IPS-18a (cell line): ENCODE results near the gene CLUH.

Experiments
- H3K27ac ChIP-seq: one replicate; pipeline ENCODE4 v1.5.1; 2013; ENCODE audit warnings: low read length
- H3K27me3 ChIP-seq: one replicate; pipeline ENCODE4 v1.6.1; 2013; ENCODE audit warnings: mild to moderate bottlenecking, low read length; ENCODE audit not compliant: control insufficient read depth, insufficient read depth
- H3K36me3 ChIP-seq: one replicate; pipeline ENCODE4 v1.6.1; 2013; ENCODE audit warnings: low read depth, low read length; ENCODE audit not compliant: control insufficient read depth
- H3K4me1 ChIP-seq: one replicate; pipeline ENCODE4 v1.6.1; 2013; ENCODE audit warnings: low read depth, low read length; ENCODE audit not compliant: control insufficient read depth
- H3K4me3 ChIP-seq: one replicate; pipeline ENCODE4 v1.5.1; 2013; ENCODE audit warnings: low read length
- H3K9ac ChIP-seq: one replicate; pipeline ENCODE4 v1.6.1; 2013; ENCODE audit warnings: mild to moderate bottlenecking, low read length, moderate library complexity
- H3K9me3 ChIP-seq: one replicate; pipeline ENCODE4 v1.6.1; 2013; ENCODE audit warnings: low read depth, low read length; ENCODE audit not compliant: control insufficient read depth

CLUH gene

DNA sequence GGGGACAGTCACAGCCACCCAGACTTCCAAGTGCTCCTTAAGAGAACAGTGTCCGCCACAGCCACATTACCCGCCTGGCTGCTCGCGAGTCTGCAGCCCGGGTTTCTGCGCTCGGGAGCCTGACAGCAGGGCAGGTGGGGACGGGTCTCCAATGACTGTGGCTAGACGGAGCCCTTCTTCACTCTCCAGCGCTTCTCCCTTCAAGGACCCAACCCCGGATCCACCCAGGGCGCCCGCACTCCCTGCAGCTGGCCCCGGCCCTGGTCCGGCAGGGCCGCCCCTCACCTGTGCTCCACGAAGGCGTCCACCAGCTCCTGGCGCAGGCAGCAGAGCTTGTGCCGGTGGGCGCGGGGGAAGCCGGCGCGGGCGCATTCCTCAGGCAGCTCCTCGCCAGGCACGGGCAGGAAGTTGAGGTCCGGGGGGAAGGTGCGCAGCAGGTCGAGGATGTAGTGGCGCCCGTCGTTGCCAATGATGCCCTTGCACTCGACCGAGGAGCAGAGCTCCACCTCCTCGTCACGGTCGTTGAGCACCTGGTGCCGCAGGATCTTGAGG, 13.9 kb downstream of the CLUH start:
- H3K27me3 ChIP-seq: no peaks in the 10 kb centered on the region
- no peak overlapping the region for H3K4me3 ChIP-seq
- H3K27ac ChIP-seq: no peak overlapping the region
- H3K9ac ChIP-seq: no peak overlapping the region
- H3K9me3 ChIP-seq: no peaks in the 10 kb centered on the region
- H3K4me1 ChIP-seq: no peaks in the 10 kb centered on the region
- peaks cover 16% of the 10 kb centered on the region for H3K36me3 ChIP-seq

DNA sequence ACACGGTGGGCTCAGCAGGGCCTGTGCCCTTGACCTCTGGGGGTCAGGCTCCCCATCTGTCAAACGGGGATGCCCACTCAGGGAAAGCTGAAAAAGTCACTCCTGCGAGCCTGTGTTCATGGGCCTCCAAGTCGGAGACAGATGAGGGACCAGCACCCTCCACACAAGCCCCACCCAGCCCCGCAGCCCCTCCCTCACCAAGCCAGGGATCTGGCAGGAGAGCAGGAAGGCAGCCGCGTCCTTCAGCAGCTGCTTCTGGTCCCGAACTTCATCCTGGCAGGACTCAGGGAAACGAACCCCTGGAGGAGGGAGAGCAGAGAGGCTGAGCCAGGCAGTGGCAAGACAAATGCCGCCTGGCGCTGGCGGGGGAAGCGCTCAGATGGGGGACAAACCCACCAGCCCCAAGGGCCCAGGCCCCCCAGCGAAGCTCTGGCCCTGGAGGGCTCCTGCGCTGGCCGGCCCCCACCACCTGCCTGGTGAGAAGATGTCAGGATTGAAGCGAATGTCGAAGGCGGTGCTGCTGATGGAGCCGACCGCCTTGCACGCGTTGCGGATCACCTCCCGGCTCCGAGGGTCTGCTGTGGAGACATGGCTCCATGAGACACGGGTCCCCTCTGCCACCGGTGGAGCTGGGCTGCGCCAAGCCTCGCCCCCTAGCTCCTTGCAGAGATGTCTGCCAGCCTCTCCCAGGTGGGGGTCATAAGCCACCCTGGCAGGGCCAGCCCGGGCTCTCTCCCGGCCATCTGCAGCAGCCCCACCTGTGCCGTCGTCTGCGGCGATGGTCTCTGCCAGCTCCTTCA, 15.4 kb downstream of the CLUH start:
- Histone ChIP-seq H3K27me3 (no peaks in the 10 kb centered on the region), H3K36me3 (peaks cover 16% of the 10 kb centered on the region), H3K9ac (no peak overlapping the region), H3K4me1 (no peaks in the 10 kb centered on the region), H3K4me3 (no peak overlapping the region), H3K9me3 (no peaks in the 10 kb centered on the region), H3K27ac (no peak overlapping the region)

DNA sequence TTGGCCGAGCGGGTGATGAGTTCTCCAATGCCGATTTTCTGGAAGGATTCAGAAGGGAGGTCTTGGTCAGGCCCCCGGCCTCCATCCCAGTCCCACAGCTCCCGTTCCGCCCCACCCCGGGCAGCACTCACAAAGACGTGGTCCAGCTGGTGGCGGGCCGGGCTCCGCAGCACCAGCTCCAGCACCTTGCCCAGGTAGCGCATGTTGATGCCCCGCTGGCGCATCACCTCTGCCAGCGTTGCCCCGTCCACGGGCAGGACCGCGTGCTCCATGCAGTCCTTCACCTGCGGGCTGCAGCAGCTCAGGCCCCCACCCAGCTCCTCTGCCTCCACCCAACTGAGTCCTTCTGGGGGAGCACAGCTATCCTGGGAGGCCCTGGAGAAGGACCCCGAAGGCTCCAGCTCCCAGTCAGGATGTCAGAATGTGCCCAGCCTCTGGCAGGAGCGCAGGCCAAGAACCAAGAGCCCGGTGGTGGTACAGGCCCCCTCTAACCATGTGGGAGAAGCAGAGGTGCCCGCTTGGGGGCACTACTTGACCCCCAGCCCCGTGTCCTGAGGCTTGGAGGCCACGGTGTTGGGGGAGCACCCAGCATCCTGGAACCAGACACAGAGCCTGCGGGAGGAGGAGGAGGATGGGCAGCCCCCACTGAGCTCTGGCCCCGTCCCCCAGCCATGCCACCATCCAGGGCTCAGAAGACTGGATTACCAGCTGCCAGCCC, 16.2 kb downstream of the CLUH start:
- Histone ChIP-seq H3K27ac (no peak overlapping the region), H3K4me3 (no peak overlapping the region), H3K4me1 (no peaks in the 10 kb centered on the region), H3K9me3 (no peaks in the 10 kb centered on the region), H3K27me3 (no peaks in the 10 kb centered on the region), H3K9ac (no peak overlapping the region), H3K36me3 (peaks cover 16% of the 10 kb centered on the region)

DNA sequence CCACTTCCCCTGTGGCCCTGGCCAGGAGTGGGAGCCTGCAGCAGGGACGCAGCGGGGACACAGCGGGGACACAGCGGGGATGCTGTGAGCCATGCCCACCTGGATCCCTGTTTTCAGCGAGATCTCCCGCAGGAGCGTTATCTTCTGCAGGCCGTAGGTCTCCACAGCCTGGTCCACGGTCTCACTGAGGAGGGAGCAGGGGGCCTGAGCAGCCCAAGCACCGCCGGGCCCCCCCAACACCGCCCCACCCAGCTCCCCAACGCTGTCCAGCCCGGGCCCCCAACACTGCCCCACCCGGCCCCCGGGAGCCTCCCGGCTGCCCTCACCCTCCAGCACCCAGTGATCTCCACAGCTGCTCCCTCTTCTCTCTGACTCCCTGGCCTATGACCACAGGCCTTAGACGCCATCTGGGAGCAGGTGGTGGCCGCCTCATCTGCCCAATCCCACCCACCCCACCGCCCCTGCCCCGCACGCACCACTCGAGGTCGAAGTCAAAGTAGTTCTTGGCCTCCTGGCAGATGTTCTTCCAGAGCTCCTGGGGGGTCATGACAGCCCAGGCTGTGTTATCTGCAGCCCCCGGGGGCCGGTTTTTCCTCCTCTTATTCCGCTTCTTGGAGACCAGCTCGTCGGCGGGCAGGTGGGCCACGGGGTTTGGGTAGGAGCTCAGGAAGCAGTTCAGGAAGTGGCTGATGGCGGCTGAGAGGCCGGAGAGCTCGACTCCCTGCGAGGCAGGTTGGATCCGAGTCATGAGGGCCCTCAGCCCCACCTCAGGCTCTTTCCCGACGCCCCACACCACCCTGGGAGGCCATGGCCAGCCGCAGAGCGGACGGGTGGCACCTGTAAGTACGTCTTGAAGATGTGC, 17.0 kb downstream of the CLUH start:
- no peak overlapping the region for H3K9ac ChIP-seq
- H3K27me3 ChIP-seq: no peaks in the 10 kb centered on the region
- no peaks in the 10 kb centered on the region for H3K9me3 ChIP-seq
- H3K27ac ChIP-seq: no peak overlapping the region
- H3K4me3 ChIP-seq: no peak overlapping the region
- no peaks in the 10 kb centered on the region for H3K4me1 ChIP-seq
- H3K36me3 ChIP-seq: peaks cover 16% of the 10 kb centered on the region

DNA sequence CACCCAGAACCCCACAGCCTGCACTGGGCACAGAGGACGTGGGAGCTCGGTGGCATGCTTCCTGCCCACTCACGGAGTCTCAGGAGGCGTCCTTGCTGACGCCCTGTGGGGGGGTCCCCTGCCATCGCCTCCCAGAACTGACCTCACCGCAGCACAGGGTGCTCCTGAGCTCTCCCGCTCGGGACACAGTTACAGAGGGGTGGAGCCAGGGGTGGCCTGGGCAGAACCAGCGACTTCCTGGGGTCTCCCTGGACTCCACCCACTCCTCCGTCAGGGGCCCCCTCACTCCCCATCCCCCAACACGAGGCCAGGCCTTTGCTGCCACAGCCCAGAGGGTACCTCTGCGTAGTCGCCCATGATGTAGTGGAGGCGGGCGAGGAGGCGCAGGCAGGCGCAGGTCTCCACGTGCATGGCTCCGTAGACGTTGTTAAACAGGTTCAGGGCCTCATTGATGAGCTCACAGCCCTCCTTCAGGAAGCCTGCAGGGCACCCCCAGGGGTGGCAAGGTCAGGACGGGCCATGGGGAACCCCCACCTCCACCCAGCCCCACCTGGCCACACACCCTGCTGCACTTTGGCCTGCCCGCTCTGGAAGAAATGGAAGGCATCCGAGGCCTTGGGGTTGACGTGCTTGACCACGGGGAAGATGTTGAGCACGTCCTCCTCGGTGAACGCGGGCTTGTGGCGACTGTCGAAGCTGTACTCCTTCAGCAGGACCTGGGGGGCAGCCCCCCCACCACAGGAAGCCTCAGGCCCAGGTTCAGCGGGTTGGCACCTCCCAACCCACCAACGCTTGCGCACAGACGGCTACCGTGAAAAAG, 17.8 kb downstream of the CLUH start:
- Histone ChIP-seq H3K4me1 (no peaks in the 10 kb centered on the region), H3K27me3 (no peaks in the 10 kb centered on the region), H3K36me3 (peaks cover 16% of the 10 kb centered on the region), H3K9me3 (no peaks in the 10 kb centered on the region), H3K27ac (no peak overlapping the region), H3K9ac (no peak overlapping the region), H3K4me3 (no peak overlapping the region)

DNA sequence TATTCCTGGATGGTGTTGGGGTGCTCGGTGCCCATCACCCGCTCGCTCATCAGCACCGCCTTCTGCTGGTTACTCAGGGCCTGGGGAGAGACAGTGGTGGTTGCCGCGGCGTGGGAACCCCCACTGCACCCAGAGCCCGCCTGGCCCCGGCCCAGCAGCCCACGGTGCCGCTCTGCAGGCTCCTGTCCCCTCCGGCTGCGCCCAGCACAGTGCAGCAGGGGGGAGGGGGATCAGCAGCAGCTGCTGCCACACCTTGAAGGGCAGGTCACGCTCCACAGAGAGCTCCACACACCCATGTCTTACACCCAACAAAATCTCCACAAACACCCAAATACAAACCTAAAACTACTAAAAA, 18.8 kb downstream of the CLUH start:
- Histone ChIP-seq H3K27ac (no peak overlapping the region), H3K9ac (no peak overlapping the region), H3K9me3 (no peaks in the 10 kb centered on the region), H3K4me3 (no peak overlapping the region), H3K4me1 (no peaks in the 10 kb centered on the region), H3K27me3 (no peaks in the 10 kb centered on the region), H3K36me3 (peaks cover 16% of the 10 kb centered on the region)

DNA sequence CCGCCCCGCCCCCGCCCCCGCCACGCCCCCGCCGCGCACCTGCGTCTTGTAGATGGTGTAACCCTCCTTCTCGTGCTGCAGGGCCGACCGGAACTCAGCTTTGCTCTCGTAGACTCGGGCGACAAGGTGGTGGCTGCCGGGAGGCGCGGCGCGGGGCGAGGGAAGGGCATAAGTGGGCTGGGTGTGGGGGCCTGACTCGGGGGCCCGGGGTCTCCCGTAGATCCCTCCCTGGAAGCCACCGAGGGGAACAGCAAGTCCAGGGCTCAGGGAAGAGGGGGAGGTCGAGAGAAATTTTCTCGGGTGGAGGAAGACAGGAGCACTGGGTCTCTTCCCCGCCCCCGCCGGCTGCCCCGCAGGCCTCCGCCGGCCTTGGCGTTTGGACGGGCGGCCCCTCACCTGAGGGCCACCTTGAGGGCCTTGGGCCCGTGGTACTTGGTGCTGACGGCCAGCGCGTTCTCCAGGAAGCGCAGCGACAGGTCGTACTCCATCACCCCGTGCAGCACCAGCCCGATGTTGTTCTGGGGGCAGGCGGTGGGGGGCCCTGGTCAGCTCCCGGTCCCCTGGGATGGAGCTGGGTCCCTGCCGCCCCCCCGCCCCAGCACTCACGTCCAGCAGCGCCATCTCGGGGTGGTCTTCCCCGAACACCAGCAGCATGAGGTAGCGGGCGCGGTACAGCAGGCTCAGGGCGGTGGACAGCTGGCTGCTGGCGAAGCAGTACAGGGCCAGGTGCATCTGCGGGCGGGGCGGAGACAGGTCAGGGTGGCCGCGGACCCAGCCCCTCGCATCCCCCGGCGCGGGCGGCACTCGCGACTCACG, 19.4 kb downstream of the CLUH start:
- no peaks in the 10 kb centered on the region for H3K27me3 ChIP-seq
- H3K4me3 ChIP-seq: no peak overlapping the region
- H3K27ac ChIP-seq: no peak overlapping the region
- no peak overlapping the region for H3K9ac ChIP-seq
- H3K4me1 ChIP-seq: no peaks in the 10 kb centered on the region
- H3K9me3 ChIP-seq: no peaks in the 10 kb centered on the region
- H3K36me3 ChIP-seq: peaks cover 16% of the 10 kb centered on the region

DNA sequence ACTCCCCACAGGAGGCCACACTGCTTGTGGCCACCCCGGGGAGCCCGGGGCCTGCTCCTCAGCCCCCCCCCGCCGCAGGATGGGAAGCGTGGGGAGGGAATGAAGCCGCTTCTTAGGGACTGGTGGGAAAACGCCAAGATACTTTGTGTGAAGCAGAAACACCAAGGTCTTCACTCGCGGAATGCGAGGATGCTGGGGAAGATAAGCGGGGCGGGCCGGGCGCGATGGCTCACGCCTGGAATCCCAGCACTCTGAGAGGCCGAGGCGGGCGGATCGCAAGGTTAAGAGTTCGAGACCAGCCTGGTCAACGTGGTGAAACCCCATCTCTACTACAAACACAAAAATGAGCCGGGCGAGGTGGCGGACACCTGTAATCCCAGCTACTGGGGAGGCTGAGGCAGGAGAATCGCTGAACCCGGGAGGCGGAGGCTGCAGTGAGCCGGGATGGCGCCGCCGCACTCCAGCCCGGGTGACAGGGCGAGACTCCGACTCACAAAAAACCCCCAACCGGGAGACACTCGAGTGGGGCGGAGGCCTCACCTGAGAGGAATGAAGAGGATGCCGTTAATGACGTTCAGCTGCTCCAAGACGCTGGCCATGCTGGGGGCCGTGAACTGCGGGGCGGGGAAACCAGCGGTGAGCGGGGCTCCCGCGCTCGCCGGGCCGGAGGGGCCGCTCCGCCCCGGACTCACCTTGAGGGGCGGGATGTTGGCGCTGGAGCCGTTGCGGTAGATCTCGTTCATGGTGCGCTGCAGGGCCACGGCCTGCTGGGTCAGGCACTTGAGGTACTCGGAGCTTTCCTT, 20.3 kb downstream of the CLUH start:
- Histone ChIP-seq H3K27me3 (no peaks in the 10 kb centered on the region), H3K9ac (no peak overlapping the region), H3K4me1 (no peaks in the 10 kb centered on the region), H3K27ac (no peak overlapping the region), H3K36me3 (peaks cover 9% of the 10 kb centered on the region), H3K9me3 (no peaks in the 10 kb centered on the region), H3K4me3 (no peak overlapping the region)

DNA sequence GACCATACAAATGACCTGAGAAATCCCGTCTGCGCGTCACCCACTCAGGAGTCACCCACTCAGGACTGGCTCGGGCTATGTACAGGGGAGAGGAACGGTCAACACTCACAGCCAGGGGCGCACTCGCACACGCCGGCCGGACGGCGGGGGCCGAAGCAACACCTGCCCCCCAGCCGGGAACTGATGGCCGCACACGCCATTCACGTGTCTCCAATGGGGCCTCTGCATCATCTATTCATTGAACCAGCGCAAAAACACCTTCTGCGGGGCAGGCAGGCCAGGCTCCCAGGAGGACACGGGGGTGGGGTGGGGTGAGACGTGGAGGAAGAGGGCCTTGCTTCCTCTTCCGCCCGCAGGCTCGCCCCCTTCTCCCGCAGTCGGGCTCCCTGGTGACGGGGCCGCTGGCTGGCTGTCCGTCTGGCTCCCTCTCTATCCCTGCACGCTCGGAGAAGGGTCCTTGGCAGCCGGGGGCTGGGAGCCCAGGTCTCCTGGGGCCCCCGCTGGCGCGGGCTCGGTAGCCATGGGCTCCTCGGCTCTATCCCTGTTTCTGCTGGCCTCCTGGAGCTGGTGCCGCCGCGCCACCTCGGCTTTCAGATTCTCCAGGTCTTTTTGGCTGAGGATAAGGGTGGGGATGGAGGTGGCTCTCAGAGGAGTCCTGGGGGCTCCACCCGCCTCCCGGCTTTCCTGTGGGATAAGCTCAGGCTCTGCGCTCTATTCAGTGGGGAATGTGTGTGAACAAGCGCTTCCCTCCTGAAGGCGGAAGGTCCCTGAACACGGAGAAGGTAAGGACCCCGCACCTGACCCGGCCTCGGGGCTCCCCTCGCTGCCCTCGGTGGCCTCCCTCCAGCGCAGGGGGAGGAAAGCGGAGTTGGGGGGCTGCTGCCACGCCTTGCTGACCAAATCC, 21.1 kb downstream of the CLUH start:
- Histone ChIP-seq H3K27ac (no peak overlapping the region), H3K4me1 (no peaks in the 10 kb centered on the region), H3K4me3 (no peak overlapping the region), H3K9ac (no peak overlapping the region), H3K36me3 (peaks cover 2% of the 10 kb centered on the region), H3K9me3 (no peaks in the 10 kb centered on the region), H3K27me3 (no peaks in the 10 kb centered on the region)
